Neural crest cell (in vitro differentiated cells): ENCODE results near the gene LBHD1. TPM values are rescaled to one million over a fixed set of nuclear protein-coding genes. Genes with fewer than 3 reads are reported as not detected.
"Not testable (repeated sequence)": the region's sequence is repeated elsewhere in the genome, so short reads cannot be mapped to it uniquely, and the experiment has no call there.

Source experiments
- DNase-seq: peaks from one replicate; pipeline ENCODE4 v3.0.0; 2021; ENCODE audit warnings: low read depth, mixed read lengths, low spot score
- H3K27ac Mint-ChIP-seq: one replicate; pipeline ENCODE4 v1.8.0; 2021; ENCODE audit warnings: mild to moderate bottlenecking, mixed read lengths; ENCODE audit not compliant: unreplicated experiment
- H3K27me3 Mint-ChIP-seq: 2 replicates; pipeline ENCODE4 v1.8.0; 2021; ENCODE audit warnings: low read depth, mild to moderate bottlenecking, mixed read lengths
- H3K36me3 Mint-ChIP-seq: 2 replicates; pipeline ENCODE4 v1.8.0; 2021; ENCODE audit warnings: low read depth, mild to moderate bottlenecking, mixed read lengths
- H3K4me1 Mint-ChIP-seq: 2 replicates; pipeline ENCODE4 v1.8.0; 2021; ENCODE audit warnings: mixed read lengths
- H3K4me3 Mint-ChIP-seq: one replicate; pipeline ENCODE4 v1.8.0; 2021; ENCODE audit warnings: mild to moderate bottlenecking, mixed read lengths
- H3K9me3 Mint-ChIP-seq: 2 replicates; pipeline ENCODE4 v1.8.0; 2021; ENCODE audit warnings: mixed read lengths
- total RNA-seq: library from RNA; stranded (reverse); gene quantifications from 2 replicates; pipeline ENCODE4 v1.2.1, GENCODE V29; 2021
- TF ChIP-seq, protein P1 (sequence below): fragments of 200-600 bp; sonication (generic); conservative IDR thresholded peaks from 2 replicates; pipeline ENCODE4 v1.5.0; 2021; ENCODE audit warnings: antibody characterized with exemption, mild to moderate bottlenecking

The LBHD1 gene
- total RNA-seq, 1 donor from 2014 or later = 7.0 TPM

DNA sequence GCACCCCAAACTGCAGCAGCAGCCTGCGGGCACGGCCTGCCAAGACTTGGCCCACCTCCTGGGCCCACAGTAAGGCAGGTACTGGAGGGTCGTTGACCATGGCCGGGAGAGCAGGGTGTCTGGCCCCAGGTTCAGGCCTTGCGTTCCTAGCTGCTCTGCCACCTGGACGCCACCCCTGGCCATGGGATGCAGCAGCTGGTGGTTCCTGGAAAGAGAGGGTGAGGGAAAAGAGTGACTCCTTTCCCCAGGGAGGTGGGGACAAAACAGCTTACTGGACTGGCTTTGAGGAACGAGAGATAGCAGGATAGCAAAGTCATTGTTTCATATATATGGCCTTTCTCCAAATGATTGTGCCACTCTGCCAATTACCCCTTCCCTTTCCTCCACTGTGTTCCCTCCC, 33.3 kb upstream of the LBHD1 start:
- peak overlapping the region; percentile 93 for H3K4me3 Mint-ChIP-seq
- TF ChIP-seq, protein P1, sequence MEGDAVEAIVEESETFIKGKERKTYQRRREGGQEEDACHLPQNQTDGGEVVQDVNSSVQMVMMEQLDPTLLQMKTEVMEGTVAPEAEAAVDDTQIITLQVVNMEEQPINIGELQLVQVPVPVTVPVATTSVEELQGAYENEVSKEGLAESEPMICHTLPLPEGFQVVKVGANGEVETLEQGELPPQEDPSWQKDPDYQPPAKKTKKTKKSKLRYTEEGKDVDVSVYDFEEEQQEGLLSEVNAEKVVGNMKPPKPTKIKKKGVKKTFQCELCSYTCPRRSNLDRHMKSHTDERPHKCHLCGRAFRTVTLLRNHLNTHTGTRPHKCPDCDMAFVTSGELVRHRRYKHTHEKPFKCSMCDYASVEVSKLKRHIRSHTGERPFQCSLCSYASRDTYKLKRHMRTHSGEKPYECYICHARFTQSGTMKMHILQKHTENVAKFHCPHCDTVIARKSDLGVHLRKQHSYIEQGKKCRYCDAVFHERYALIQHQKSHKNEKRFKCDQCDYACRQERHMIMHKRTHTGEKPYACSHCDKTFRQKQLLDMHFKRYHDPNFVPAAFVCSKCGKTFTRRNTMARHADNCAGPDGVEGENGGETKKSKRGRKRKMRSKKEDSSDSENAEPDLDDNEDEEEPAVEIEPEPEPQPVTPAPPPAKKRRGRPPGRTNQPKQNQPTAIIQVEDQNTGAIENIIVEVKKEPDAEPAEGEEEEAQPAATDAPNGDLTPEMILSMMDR = no peak
- no peak for DNase-seq

DNA sequence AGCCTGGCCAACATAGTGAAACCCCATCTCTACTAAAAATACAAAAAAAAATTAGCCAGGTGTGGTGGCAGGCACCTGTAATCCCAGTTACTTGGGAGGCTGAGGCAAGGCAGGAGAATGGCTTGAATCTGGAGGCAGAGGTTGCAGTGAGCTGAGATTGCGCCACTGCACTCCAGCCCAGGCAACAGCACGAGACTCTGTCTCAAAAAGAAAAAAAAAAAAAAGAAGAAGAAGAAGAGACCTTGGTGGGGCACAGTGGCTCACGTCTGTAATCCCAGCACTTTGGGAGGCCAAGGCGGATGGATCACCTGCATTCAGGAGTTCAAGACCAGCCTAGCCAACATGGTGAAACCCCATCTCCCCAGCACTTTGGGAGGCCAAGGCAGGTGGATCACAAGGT, 31.9 kb upstream of the LBHD1 start:
- H3K9me3 Mint-ChIP-seq, DNase-seq, H3K27ac Mint-ChIP-seq, H3K27me3 Mint-ChIP-seq: not testable (repeated sequence)
- H3K4me3 Mint-ChIP-seq = peak overlapping the region; percentile 34
- H3K36me3 Mint-ChIP-seq = peaks cover 12% of the 10 kb centered on the region
- peaks cover 33% of the 10 kb centered on the region for H3K4me1 Mint-ChIP-seq

More for the DNA sequence above, 33.3 kb upstream of the LBHD1 start:
- H3K27me3 Mint-ChIP-seq = peaks cover 10% of the 10 kb centered on the region
- H3K36me3 Mint-ChIP-seq = peaks cover 12% of the 10 kb centered on the region
- peak overlapping the region; percentile 95 for H3K27ac Mint-ChIP-seq
- H3K9me3 Mint-ChIP-seq = no peaks in the 10 kb centered on the region
- peaks cover 48% of the 10 kb centered on the region for H3K4me1 Mint-ChIP-seq

DNA sequence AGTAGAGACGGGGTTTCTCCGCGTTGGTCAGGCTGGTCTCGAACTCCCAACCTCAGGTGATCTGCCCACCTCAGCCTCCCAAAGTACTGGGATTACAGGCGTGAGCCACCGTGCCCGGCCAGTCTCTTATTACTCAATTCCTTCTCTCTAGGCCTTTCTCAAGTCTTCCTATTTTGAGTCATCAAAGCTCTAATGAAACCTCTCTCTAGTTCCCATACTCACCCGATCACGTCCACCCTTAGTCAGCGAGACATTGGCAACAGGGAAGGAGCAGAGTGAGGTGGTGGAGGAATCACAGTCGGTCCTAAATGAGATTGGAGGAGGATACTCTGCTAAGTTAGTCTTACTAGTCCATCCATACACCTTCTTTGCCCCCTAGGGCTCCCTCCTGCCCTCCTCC, 30.2 kb upstream of the LBHD1 start:
- peak overlapping the region; percentile 66 for H3K4me3 Mint-ChIP-seq
- H3K4me1 Mint-ChIP-seq = peaks cover 20% of the 10 kb centered on the region
- TF ChIP-seq, protein P1 = no peak
- DNase-seq = no peak
- H3K27me3 Mint-ChIP-seq = peaks cover 5% of the 10 kb centered on the region
- no peaks in the 10 kb centered on the region for H3K9me3 Mint-ChIP-seq
- H3K27ac Mint-ChIP-seq = peak overlapping the region; percentile 78
- peaks cover 15% of the 10 kb centered on the region for H3K36me3 Mint-ChIP-seq

DNA sequence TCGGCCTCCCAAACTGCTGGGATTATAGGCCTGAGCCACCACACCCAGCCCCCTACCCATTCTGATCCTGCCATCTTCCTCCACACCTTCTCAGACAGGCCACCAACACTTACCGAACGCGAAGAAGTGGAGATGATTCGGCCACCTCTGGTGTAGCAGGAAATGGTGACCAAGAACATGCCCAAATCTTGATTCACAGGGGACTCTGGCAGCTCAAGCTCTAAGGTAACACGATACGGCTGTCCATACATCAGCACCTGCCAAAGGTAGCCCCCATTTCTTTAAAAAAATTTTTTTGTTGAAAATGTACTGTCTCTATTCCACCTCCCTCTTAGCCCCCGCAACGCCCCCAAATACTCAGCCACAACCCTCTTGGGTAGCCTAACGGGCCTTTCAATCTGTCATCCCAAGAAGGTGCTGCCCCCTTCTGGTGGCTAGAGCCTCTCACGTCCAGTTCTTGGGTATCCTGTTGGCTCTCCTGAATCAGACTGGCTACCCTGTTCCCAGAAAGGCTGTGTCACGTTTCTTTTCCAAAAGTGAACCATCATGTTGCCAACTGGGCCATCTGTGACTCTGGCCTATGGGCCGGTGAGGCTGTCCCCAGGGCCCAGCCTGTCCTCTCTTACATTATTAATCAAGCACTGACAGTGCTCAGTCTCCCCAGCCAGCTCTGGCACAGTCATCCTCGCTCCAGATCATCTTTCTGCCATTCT, 22.5 kb upstream of the LBHD1 start:
- H3K4me3 Mint-ChIP-seq = peak overlapping the region; percentile 42

DNA sequence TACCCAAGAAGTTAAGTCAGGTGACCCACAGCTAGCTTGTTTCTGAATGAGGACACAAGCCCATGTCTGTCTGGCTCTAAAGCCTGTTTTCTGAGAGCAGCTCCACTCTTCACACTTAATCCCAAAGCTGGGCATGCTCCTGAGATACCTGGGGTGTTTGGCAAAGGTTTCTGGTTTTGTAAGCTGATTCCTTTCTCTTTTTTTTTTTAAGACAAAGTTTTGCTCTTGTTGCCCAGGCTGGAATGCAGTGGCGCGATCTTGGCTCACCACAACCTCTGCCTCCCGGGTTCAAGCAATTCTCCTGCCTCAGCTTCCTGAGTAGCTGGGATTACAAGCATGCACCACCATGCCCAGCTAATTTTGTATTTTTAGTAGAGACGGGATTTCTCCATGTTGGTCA, 21.6 kb upstream of the LBHD1 start:
- H3K4me3 Mint-ChIP-seq, H3K9me3 Mint-ChIP-seq, H3K27ac Mint-ChIP-seq, H3K27me3 Mint-ChIP-seq, DNase-seq: not testable (repeated sequence)
- Mint-ChIP-seq H3K36me3 (peaks cover 15% of the 10 kb centered on the region), H3K4me1 (peaks cover 20% of the 10 kb centered on the region)

More for the DNA sequence above, 22.5 kb upstream of the LBHD1 start:
- TF ChIP-seq, protein P1 = peak; percentile 83
- H3K9me3 Mint-ChIP-seq = no peaks in the 10 kb centered on the region
- H3K4me1 Mint-ChIP-seq = peaks cover 12% of the 10 kb centered on the region
- no peaks in the 10 kb centered on the region for H3K27me3 Mint-ChIP-seq
- H3K27ac Mint-ChIP-seq = peak overlapping the region; percentile 7
- peak; percentile 74 for DNase-seq
- H3K36me3 Mint-ChIP-seq = peaks cover 15% of the 10 kb centered on the region

DNA sequence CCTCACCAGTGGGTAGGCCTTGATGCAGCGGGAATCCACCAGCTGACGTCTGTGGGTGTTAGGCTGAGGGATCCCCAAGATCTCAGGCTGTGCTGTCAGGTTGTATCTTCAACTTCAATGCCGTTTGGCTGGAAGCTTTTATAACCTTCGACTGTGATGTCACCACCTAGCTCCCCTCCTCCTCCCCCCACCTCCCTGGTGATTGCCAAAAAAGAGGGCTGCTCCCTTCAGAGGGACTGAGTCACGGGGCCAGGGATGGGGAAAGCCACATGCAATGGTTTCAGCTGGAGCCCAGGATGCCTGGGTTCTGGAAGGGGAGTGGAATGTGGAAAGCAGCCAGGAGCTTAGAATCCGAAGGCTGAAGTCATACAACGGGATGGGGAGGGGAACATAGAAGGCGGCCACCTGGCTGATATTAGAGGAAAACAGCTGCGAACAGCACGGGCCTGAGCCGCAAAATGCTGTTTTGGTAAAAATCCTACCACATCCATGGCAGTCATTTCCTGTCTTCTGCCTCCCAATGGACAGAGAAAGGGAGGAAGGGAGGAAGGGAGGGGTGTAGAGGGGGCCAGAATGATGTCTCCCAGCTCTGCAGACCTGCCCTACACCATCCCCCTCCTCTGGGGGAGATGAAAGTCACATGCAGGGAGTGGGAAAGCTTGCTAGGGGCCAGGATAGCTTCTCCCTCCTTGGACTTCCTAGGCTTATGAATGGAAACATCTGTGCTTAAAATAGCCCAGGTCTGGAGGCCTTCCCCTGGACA, 17.5 kb upstream of the LBHD1 start, which contains the start of gene LRRN4CL:
TSS of gene LRRN4CL (minus strand) at position 110 of the 763 bp plus-strand sequence. CDS start 1,022 bp downstream, outside the sequence.
- TF ChIP-seq, protein P1 = no peak
- Mint-ChIP-seq H3K36me3 (peaks cover 7% of the 10 kb centered on the region), H3K27ac (peak within 1 kb of the TSS; percentile 81), H3K9me3 (no peaks in the 10 kb centered on the region), H3K27me3 (no peaks in the 10 kb centered on the region), H3K4me1 (peaks cover 19% of the 10 kb centered on the region), H3K4me3 (peak within 1 kb of the TSS; percentile 17)
- DNase-seq = no peak
